ENCODE results near the gene SASH1.

DNA sequence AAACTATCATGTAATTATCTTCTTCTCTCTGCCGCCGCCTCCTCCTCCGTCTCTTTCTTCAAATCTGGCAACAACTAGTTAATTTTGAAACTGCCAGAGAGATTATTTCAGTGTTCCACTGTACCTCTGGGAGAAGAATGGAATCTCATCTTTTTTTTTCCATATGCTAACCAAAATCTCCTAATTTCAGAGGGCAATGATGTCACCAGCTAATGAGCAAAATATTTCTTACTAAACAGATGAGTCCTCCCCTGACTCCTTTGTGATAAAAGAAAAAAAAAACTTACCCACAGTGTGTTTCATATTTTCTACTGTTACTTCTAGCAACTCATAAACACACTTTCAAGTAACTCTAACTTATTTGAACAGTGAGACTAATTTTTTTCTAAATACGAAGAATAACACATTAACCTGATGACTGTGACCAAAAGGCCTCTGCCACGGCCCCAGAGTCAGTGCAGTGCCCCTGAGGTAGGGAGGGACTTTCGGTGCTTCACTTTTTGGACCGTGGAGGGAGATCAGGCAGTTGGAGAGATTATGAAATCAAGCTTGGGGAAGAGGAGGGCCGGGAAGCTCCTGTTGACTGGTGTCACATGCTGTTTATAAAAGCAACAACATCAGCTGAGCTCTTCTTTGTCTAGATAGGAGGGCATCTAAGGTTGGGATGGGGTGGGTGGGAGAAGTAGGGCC lies 159.6 kb downstream of the SASH1 start:
- TF ChIP-seq POLR2AphosphoS5 (IDR thresholded peaks at IDR 0.05) (no peak), EP300 (conservative IDR thresholded peaks at IDR 0.05; ENCODE audit: poor library complexity, severe bottlenecking) (no peak), REST (IDR thresholded peaks at IDR 0.05; ENCODE audit: borderline replicate concordance) (no peak), RAD21 (conservative IDR thresholded peaks at IDR 0.05) (no peak)
- TF ChIP-seq, protein P1, sequence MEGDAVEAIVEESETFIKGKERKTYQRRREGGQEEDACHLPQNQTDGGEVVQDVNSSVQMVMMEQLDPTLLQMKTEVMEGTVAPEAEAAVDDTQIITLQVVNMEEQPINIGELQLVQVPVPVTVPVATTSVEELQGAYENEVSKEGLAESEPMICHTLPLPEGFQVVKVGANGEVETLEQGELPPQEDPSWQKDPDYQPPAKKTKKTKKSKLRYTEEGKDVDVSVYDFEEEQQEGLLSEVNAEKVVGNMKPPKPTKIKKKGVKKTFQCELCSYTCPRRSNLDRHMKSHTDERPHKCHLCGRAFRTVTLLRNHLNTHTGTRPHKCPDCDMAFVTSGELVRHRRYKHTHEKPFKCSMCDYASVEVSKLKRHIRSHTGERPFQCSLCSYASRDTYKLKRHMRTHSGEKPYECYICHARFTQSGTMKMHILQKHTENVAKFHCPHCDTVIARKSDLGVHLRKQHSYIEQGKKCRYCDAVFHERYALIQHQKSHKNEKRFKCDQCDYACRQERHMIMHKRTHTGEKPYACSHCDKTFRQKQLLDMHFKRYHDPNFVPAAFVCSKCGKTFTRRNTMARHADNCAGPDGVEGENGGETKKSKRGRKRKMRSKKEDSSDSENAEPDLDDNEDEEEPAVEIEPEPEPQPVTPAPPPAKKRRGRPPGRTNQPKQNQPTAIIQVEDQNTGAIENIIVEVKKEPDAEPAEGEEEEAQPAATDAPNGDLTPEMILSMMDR (IDR thresholded peaks at IDR 0.05; ENCODE audit: poor library complexity, severe bottlenecking) = no peak

Data from neural cell (in vitro differentiated cells).